IPS-11a (cell line): ENCODE results near the gene C15orf62.

Source experiments
- H3K4me3 ChIP-seq: one replicate; pipeline ENCODE4 v1.5.1; 2013; ENCODE audit warnings: low read depth, low read length, control low read depth

C15orf62 gene

GRCh38 chr15:40775740-40776536 is 6.2 kb downstream of the C15orf62 start:
- H3K4me3 ChIP-seq, result no peak overlapping the region

DNA sequence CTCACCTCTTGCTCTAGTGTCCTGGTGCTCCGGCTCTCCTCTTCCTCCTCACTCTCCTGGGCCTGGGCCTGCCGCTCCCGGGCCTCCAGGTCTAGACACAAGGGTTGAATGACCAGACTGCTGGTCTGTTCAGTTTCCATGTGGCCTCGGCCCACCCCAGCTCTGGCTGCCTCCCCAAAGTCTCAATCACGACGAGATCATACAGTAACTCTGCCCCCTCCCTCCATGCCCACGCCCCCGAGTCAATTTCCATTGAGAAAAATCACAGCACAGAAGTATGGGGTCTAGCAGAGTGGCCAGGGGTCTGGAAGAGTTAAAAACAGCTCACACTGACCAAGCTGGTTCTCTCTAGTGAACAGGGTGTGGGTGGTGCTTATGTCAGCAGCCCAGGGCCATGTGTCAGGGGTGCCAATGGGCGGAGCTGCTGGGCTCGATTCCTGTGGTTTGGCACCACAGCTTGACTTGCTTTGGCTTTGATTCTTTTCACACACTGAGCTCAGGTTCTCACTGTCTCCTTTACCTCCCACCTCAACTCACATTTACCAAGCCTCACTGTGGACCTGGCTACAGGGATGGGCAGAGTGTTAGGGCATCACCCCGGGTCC is 6.9 kb downstream of the C15orf62 start:
- no peak overlapping the region for H3K4me3 ChIP-seq

DNA sequence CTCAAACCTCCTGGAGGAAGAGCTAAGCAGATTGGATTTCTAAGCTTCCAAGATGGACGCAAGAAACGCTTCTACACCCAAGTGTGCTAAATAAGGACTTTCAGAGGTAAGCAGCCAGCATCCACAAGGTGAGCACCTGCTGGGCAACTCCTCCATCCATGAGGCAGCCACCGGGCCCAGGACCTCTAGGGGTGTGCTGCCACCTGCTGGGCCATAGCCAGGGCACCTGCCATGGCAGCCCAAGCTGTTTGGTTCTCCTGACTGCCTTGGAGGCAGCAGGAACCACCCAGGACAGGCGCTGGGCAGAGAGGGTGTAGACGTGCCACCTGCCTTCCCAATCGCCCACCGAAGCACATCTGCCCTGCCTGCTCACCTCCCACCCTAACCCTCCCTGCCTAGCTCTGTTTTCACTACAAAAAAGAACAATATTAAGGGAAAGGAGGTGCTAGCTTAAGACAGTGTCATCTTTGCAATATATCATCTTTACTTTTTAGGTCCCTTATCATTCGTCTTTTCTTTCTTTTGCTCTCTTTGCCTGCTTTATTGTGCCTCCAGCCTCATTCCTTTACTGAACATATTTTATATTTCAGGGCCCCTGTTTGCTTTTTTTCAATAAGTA is 12.9 kb downstream of the C15orf62 start:
- no peak overlapping the region for H3K4me3 ChIP-seq

GRCh38 chr15:40785164-40785563 is 15.4 kb downstream of the C15orf62 start:
- H3K4me3 ChIP-seq, result no peak overlapping the region

DNA sequence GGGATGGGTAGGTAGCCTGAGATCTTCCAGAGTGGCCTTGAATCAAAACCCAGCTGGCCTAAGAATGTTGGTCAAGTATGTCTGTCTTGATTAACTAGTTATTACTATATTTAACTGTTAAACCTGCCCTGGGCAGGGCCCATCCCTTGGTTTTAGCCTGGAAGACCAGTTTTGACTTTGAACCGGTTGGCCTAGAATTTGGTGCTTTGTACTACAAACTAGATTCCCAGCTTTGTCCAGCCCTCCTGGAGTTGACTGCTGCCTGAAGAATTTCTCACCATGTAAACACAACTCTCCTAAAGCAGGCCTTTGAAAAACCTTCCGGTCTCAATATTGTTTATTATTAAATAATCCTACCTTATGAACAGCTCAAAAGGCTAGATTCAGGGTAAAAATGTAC is 16.0 kb downstream of the C15orf62 start:
- H3K4me3 ChIP-seq, result no peak overlapping the region

GRCh38 chr15:40787344-40787841 is 17.6 kb downstream of the C15orf62 start:
- H3K4me3 ChIP-seq, result no peak overlapping the region

GRCh38 chr15:40787991-40788390 is 18.2 kb downstream of the C15orf62 start:
- no peak overlapping the region for H3K4me3 ChIP-seq

DNA sequence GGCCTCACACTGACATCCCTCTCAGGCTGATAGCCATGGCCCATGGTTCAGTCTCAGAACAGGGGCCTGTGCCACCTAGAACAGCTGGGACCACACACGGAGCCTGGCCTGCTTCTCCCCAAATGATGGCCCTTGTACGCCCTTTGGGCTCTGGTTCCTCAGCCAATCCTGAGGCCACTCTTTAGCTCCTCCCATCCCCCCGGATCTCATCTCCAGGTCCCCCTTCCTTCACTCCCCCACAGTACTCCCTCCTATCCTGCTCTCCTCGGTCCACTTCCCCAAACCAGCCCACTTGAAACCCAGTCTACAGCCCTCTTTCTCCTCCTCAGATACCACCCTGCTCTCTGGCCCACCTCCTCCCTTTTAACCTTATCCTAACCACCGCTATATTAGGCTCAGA is 19.3 kb downstream of the C15orf62 start:
- H3K4me3 ChIP-seq, result no peak overlapping the region

DNA sequence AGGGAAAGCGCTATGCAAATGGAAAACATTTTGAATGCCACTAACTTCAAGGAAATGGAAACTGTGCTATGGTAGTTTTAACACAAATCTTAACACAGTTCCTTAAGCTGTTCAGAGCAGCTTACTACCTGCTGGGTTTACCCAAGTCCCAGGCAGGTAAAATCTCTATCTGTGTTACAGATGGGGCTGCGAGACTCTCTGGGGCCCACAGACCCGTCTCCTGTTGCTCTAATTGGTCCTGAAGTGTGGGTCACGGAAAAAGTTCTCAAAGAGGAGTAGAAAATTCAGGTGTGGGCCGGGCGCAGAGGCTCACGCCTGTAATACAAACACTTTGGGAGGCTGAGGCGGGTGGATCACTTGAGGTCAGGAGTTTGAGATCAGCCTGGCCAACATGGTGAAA is 20.2 kb downstream of the C15orf62 start:
- no peak overlapping the region for H3K4me3 ChIP-seq

- no peak overlapping the region for H3K4me3 ChIP-seq
Observed at GRCh38 chr15:40790718-40791117, 20.9 kb downstream of the C15orf62 start.

- no peak overlapping the region for H3K4me3 ChIP-seq
Observed at GRCh38 chr15:40792394-40792793, 22.6 kb downstream of the C15orf62 start.

DNA sequence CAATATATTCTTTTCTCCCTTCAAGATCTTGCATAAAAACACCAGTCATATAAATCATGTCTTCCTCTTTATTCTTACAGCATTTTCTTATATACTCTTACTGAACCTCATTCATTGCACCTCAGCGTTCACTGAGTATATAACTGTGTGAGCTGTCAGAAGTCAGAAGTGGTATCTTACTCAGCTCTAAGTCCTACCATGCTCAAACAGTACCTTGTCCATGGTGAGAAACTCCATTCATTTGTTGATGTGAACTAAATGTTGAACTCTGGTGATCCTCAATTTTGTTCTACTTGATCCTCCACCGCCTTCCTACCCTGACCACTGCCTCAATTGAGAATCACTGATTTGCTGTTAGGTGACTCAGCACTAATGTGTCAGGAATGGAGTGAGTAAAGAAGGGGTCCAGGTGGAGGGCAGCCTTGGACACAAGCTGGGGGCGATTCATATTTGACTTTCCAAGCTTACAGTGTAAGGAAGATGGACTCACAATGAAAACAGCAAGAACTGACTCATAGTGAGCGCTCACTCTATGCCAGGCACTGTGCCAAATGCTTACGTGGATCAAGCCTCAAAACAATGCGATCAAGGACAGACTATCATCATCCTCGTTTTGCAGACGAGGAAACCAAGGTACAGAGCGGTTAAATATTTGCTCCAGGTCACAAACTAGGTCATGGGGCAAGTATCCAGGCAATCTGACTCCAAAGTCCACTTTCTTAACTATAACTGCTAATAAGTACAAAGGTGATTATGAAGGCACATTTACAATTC is 23.6 kb downstream of the C15orf62 start:
- no peak overlapping the region for H3K4me3 ChIP-seq

DNA sequence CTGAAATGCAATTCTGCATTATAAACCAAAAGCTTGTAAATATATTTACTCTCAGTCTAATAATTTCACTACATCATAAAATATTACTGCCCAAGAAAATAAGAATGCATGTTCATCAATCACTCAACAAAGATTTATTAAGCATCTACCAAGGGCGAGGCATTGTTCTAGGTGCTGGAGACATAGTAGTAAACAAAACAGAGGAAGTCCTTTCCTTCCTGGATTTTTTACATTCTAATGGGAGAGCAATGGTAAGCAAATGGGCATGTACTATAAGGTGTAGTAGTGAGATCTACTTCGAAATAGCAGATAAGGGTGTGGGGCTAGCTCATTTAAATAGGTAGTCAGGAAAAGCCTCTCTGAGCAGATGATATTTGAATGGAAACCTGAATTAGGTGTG is 26.3 kb downstream of the C15orf62 start:
- no peak overlapping the region for H3K4me3 ChIP-seq

GRCh38 chr15:40796512-40796911 is 26.7 kb downstream of the C15orf62 start:
- no peak overlapping the region for H3K4me3 ChIP-seq

DNA sequence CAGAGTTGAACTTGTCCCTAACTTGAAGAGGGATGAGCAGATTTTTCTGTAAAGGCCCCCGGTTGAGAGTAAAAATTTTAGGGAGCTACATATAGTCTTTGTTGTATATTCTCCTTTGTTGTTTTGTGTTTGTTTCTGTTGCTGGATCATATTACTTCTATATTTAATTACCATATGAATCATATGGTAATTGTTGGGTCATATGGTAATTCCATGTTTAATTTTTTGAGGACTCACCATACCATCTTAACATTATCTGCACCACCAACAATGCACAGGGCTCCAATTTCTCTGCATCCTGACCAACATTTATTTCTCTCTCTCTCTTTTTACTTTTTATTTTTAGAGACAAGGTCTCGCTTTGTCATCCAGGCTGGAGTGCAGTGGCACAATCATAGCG is 29.7 kb downstream of the C15orf62 start:
- no peak overlapping the region for H3K4me3 ChIP-seq

DNA sequence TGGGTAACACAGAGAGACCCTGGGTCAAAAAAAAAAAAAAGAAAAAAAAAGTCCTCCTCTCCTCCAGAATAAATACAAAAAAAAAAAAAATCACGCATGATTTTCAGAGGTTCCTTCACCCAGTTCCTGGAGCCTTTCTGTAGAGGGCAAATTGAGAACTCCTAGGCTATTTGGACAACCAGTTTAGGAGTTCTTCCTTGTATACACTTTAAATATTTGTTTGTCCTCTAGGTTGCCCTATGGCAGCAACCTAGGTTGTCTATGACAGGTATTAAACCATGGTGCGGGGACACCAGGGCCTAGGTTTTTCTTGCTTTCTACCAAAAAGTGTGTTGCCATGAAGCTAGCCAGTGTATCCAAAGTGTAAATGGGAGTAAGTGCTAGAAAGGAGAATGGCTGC is 33.3 kb downstream of the C15orf62 start:
- no peak overlapping the region for H3K4me3 ChIP-seq

- no peak overlapping the region for H3K4me3 ChIP-seq
Observed at GRCh38 chr15:40803688-40804087, 33.9 kb downstream of the C15orf62 start.

- H3K4me3 ChIP-seq, result peak overlapping the region; percentile 99
Observed at GRCh38 chr15:40806672-40807027, 36.9 kb downstream of the C15orf62 start.

GRCh38 chr15:40807028-40807887 is 37.5 kb downstream of the C15orf62 start, which contains the start of the genes DNAJC17 and ZFYVE19:
Gene DNAJC17 (minus strand): TSS chr15:40807473. CDS start chr15:40807446, 27 bp downstream.
Gene ZFYVE19 (plus strand): TSS chr15:40807089. CDS start chr15:40807590, 501 bp downstream.
- H3K4me3 ChIP-seq, result peak within 1 kb of the TSS; percentile 99

- H3K4me3 ChIP-seq, result peak overlapping the region; percentile 99
Observed at GRCh38 chr15:40807888-40808461, 38.2 kb downstream of the C15orf62 start.
